ENCODE data around the gene ITPR2.
A peak's percentile ranks its signal among the peaks of the same experiment; 100 is the strongest.
"Not testable (repeated sequence)": the region's sequence is repeated elsewhere in the genome, so short reads cannot be mapped to it uniquely, and the experiment has no call there.

ITPR2 gene

DNA sequence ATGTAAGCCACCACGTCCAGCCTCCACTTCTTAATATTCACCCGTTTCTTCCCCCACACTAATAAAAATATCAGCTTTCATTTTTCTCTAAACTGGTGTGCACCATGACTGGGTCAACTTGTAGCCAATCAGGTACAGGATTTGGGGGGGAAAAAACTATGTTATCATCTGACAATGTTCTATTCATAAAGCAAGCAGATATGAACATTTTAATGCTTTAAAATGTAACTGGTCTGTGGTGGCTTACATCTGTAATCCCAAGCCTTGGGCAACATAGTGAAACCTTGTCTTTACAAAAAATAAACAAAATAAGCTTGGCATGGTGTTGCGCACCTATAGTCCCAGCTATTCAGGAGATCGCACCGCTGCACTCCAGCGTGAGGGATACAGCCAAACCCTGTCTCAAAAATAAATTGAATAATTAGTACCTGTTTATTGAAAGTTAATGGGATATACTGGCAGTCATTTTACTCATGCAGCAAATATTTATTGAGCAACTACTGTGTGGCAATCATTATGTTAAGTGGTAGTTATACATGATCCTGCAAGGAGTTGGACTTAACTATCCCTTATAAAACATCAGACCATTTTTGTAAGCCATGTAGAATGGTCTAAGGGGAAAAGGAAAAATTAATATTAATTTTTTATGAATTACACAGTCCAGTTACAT, 15.3 kb upstream of the ITPR2 start:
- DNase-seq: no peak

DNA sequence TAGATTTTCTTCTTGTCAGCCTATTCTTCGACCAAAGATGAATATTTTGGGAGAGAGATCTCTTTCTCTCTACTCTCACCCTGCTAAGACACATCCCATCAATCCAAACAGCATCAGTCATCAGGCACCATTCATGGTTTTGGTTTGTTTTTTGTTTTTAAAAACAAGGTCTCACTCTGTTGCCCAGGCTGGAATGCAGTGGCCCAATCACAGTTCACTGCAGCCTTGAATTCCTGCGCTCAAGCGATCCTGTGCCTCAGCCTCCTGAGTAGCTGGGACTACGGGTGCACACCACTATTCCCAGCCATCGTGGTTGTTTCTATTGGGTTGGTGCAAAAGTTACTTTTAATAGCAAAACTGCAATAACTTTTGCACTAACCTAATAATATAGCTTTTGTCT, 14.4 kb upstream of the ITPR2 start:
- DNase-seq: no peak

DNA sequence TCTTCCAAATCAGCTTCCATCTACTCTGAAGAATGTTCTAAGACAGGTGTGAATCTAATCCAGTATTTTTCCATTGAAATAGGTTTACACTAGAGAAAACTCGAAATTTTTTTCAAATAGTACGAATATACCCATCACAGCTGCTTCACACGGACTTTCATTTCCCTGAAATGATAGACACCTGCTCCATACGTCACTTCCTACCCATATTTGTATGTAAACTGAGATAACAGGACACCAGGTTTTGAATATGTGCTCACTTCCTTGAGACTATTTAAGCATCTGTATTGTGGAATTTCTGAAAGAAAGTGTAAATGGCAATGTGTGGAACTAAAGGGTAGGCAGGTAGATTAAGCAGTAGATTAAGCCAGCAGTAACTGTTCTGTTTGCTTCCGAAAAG, 13.4 kb upstream of the ITPR2 start:
- DNase-seq: no peak

DNA sequence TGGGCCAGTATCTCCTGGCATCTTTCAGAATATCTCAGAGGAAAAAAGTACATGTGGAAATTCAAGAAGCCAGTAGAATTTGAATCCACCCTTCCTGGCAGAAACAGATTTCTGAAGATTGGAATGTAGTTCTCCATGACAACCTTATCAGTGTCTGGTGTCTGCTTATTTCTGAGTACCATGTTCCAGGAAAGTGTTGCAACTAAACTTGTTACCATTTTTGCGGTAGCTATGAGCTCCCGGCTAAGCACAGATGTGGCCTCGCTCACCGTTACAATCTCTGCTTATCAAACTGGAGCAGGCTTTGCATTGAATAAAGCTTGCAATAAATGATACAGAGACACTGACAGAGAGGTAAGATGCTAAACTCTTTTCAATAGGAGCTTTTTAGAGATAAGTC, 13.0 kb upstream of the ITPR2 start:
- no peak for DNase-seq

DNA sequence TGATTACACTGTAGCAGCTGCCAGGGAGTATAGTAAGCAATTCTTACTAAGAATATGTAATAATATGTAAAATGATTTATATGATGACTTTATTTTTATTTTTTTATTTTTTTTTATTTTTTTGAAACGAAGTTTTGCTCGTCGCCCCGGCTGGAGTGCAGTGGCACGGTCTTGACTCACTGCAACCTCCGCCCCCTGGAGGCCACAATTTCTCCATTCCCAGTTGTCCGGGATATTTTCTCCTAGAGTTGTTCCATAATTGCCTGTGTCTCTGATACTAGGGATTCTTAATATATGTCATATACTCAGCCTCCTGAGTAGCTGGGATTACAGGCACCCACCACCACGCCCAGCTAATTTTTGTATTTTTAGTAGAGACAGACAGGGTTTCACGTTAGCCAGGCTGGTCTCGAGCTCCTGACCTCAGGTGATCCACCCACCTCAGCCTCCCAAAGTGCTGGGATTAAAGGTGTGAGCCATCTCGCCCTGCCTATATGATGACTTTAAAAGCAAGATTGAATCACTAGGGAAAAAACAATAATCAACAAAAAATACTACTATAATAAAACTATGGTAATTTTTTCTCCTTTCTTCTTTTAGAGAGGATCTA, 12.2 kb upstream of the ITPR2 start:
- no peak for DNase-seq

DNA sequence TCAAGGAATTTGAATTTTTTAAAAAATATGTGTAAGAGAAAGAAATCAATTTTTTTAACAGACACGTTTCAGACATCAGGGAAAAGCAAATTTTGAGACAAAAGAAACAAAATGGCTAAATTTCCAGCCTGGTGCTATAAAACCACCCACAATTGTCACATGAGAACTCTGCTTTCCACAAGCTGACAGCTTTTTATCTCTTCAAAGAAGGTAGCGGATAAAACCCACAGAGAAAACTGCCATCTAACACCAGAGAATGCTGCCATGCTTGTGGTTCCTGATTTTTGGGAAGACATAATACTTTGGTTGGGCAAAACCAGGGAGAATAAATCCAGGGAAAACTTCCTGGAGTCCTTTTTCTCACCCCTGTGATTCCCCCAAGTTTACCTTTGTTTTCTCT, 10.3 kb upstream of the ITPR2 start:
- no peak for DNase-seq

DNA sequence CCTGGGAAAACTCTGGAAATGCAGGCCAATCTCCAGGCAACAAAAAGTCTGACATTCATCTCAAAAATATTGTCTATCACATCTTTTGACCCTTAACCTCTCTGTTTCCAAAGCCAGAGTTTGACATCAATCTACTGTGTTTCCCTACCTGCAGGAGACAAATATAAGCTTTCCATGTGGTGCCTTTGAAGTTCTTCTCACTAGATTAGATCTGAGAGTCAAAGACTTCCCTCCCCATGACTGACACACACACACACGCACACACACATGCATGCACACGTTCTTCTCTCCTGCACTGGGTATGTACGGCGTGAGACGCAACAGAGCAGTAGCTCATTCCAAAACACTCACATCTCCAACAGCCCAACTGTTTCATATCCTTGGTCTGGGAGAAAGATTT, 8.1 kb upstream of the ITPR2 start:
- DNase-seq: no peak

DNA sequence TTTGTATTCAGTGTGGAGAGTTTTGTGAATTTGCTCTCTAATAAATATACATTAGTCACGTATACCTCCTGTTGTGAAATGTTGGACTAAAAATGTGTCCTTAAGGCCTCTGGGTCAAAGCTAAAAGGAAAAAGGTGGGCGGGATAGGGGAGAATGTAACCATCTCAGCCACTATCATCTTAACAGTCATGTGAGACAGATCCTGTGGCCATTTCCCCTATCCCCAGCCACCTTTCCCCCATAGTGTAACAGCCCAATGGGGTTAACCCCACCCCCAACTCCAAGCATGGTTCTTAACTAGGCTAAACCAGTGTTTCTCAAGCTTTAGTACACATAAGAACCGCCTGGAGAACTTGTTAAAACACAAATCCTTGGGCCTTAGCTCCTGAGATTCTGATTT, 6.5 kb upstream of the ITPR2 start:
- DNase-seq: no peak

DNA sequence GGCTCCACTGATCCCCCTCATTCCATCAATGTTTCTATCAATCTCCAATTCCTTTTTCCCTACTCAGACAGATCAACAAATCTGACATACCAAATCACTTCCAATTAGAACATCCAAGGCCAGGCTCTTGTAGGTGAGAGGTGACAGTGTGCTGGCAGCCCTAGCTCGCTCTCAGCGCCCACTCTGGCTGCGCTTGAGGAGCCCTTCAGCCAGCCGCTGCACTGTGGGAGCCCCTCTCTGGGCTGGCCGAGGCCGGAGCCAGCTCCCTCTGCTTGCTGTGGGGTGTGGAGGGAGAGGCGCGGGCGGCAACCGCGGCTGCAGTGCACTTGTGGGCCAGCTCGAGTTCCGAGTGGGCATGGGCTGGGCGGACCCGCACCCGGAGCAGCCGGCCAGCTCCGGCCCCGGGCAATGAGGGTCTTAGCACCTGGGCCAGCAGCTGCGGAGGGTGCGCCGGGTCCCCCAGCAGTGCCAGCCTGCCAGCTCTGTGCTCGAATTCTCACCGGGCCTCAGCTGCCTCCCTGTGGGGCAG, 6.0 kb upstream of the ITPR2 start:
- no peak for DNase-seq

DNA sequence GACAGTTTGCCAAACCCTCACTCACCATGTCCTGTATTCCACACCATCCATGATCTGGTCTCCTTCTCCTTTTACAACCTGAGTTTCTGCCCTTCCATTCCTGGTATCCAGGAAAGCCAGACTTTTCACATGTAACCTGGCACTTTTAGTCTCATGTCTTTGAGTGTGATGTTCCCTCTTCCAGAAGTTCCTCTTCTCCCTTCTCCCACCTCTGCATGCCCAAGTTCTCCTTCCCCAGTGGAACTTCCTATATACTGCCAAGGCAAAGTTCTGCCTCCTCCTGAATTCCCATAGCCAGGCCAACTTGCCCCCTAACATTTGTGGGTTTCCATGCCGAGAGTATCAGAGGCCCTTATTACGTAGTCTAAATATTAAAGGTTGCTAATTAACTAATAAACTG, 3.2 kb upstream of the ITPR2 start:
- DNase-seq: no peak

DNA sequence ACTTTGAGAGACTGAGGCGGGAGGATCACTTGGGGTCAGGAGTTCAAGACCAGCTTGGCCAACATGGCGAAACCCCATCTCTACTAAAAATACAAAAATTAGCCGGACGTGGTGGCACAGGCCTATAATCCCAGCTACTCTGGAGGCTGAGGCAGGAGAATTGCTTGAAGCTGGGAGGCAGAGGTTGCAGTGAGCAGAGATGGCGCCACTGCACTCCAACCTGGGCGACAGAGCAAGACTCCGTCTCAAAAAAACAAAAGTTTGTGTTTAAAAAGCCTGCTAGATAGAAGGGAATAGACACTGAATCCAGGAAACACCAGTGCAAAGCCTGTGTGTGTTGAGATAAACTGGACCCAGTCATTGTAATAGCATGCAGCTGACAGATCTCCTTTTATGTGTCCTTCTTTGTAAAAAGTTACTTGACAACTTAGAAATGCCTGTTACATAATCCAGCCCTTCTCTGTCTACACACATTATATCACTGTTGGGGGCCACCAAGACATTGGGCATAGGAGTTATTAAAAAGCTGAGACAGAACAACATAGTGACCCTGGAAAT, 1.6 kb upstream of the ITPR2 start:
- DNase-seq: not testable (repeated sequence)

DNA sequence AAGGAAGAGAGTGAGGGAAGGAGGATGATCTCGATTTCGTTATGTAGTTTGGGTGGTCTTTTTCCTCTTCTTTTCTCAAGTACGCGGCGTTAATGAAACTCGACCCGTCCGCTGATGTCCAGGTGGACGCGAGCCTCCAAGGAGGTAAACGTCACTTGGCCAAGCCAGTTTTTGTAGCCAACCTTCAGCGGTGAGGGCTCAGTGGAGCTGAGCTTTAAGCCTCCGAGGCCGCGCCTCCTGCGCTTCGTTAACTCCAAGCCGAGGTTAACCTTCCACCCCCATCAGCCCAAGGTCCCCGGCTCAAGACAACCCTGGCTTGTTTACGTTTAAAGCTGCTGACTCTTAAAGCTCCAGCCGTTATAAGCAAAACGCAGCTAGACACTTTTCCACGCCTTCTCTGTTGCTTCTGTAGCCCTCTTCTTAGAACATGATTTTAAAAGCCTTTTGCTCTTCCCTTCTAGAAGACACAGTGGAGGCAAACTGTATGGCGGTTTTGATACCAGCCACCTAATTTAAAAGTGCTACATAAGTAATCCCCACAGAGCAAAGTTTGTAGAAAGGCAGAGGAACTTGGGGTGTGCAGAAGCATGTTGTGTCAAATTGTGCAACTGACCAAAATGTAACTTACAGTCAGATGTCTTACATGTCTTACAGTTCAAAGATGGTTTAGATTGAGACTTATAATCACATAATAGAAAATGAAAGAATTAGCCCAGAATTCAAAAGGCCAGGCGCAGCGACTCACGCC, 923 bp upstream of the ITPR2 start:
- no peak for DNase-seq

DNA sequence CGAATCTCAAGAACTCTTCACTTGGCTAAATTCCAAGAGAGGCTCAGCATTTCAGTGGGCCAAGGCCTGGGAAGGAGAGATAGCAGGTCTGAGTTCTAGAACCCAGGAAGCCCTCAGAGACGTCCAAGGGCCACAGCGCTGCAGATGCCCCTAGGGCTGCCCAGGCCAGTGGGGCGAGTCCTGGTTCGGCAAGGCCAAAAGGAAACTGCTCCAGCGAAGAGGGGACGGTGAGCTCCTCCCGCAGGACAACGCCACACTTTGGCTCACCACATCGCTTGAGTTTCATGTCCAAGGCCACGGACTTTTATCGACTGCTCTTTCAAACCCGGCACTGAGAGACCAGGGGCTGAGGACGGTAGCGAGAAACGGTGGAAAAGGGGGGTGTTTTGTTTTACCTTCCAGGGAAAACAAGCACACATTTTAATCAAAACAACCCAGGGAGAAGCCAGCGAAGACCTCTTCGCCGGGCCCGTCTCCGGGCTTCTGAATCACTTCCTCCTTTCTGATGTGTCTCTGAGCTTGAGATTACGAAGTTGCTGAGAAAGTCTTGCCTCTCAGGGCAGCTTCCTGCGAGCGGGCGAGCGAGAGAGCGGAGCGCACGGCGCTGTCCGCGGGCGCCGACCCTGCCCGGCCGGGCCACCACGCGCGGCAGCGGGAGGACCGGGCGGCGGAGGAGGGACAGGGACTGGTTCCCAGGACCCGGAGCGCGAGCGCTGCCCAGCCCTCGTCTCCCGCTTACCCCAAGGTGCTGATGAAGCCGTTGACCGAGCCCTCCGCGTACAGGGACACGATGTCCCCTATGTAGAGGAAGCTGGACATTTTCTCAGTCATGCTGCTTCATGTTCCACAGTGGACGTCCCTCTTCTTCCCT, 808 bp downstream of the ITPR2 start:
- peak; percentile 37 for DNase-seq

DNA sequence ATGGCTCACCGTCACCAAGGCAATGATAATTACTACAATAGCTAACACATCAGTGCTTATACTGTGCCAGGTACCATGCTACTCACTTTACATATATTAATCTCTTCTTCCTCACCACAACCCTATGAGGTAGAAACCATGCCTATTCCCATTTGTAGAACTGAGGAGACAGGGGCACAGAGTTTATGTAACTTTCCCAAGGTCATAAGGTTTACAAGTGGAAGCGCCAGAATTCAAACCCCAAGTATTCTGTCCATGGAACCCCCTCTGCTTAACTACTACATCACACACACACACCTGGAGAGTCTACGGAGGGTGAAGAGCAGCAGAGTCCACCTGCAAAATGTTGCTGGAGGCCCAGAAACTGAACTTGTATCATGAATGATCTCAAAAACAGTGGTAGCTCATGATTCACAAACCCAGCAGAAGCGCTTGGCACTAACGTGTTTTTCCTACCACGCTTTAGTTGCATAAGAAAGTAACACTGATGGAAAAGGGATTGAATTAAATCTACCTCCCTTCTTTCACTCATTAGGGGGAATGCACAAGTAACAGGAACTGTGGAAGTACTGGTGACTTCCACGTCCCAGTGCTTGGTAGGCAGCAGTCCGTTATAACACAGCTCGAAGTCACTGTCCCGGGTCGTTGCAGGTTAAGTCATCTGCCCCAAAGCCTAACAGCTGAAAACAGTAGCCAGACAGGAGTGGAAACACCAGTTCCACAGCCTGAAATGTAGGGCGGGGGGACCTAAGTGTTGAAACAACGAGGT, 2.0 kb downstream of the ITPR2 start:
- no peak for DNase-seq

DNA sequence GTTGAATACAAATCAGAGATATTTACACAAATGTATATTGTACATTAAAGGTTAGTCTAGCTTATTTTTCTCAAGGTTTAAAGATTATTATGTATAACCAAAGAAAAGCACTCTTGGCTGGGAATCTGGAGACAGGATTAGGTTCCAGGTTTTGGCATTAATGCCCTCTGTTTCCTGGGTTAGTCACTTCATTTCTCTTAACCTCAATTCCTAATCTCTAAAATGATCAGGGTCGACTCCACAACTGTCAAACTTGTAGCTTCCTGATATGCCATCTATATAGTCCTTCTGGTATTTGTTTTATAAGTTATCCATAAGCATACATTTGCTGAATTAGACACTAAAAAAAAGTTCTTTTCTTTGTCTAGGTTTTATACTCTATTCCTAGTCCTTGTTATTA, 2.6 kb downstream of the ITPR2 start:
- DNase-seq: no peak

DNA sequence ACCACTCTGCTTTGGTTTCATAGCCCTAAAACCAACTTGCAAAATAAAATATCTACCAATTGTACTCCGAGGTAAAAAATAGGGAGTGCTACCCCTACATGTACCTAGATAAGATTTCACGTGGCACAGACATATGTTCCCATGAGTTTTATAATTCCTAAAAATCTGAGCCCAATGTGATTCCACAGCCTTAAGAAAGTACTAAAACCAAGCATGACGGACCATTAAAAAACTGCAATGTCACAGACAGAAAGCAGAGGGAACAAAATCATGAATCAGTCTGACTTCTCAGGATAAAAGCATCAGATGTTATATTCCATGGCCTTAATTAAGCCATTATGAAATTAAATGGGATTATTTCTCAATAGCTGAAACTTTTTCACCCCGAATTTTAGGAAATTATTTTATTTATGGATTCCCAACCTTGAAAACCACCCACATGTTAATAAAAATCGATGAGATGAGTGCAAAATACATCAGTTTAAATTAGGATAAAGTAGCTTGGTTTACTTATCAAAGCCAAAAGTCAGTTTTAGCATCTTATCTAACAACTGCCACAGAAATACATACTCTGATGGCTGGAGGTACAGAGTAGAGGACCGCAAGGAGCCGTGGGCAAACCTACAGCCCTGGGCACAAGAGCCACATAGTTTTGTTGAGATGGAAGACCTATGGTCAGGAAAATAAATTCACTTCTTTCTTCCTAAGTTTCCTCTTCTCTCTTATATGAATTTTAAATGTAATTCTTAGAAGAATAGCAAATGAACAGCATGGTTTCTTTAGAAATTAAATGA, 4.5 kb downstream of the ITPR2 start:
- no peak for DNase-seq

DNA sequence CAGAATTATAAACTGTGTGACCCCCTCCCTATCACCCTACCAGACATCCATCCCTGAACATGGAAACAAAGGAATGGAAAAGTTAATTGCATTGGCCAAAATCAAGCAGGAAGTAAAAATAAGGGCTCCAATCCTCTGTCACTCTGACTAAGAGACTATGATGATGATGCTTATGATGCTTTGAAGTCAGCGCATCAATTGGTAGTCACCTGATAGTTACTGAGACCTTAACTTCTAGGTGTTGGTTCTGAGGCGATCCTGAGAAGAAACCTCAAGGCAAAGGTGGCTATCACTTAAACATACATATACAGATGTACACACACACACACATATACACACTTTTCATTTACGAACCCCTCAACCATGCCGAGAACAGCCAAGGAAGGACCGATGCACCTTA, 6.6 kb downstream of the ITPR2 start:
- no peak for DNase-seq

DNA sequence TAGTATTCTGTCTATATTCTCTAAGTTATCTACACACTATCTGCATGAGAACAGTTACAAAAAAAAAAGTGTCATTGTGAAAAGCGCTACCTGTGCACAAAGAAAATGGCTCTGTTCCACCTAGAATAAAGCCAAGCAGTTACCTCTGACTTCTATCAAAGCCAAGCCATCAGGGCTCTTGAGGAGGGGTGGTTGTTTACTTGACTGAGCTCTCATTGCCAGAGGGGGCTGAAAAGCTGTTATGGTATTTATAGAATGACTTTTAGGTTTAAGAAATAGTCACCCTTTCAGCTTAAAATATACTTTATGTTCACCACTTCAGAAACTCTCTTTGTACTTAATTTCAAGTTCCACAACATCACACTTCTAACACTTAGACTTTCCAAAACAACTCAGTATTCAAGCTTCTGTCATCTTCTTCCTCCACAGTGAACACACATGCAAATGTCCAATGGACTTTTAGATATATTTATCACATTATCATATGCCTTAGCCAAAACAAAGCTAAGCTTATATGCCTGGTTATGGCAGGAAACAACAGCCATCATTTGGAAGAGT, 7.5 kb downstream of the ITPR2 start:
- DNase-seq: no peak

DNA sequence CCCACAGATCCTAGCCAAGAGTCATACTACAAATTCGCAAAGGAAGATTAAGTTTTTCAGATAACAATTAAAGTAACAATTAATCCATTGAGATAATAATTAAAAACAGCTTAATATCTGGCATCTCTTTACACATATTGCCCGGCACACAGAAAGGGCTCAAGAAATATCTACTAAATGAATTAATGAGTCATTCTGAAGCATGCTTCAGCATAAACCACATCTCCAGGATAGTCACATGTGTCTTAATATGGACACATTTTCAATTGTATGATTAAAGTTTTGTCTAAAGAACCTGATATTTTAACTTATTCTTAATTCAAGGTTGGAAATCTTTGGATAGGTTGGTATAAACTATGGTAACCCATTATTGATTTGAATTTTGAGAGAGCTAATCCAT, 9.6 kb downstream of the ITPR2 start:
- no peak for DNase-seq

DNA sequence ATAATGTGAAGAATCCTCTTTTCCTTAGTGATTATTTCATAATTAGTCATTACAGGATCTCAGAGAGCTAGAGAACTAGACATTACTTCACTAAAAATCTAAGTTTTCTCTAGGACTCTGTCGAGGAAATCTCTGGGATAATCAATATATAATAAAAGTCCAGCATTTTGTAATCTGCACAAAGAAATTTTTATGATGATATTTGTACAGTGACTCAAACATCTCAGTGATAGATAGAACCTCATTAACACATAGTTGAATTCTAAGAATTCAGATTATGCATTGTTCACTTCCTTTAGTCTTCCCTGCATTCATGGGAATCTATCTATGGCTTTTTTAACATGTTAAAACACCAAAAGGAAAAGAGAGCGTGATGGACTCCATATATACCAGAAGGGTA, 11.0 kb downstream of the ITPR2 start:
- no peak for DNase-seq

DNA sequence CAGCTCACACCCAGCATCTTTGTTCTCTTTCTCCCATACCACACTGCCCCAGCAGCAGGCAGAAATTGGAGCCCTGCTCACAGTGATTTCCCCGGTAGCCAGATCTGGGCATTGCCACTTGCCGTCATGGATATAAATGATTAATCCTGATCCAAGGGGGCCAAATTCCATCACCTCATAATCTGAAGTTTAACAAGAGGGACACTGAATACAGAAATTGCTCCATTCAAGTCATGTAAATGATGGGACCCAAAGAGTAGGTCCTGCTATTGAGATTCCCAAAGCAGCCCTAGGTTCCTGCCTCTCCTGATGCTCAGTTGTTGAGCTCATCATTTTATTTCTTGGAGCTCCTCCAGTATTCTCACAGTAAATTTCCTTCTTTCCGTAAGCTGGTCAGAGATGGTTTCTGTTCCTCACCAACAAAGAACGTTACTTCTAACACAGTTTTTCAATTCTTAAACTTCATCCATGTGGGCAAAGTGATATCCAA, 11.7 kb downstream of the ITPR2 start:
- no peak for DNase-seq
